GM12892 (cell line): ENCODE data around the gene AKAIN1.

Source experiments
- POLR2A ChIP-seq: IDR thresholded peaks from 2 replicates; pipeline ENCODE4 v1.6.1; 2011; ENCODE audit warnings: low read depth, low read length, control low read depth
- POLR2AphosphoS5 ChIP-seq: IDR thresholded peaks from 2 replicates; pipeline ENCODE4 v1.6.1; 2011; ENCODE audit warnings: low read depth, low read length, control low read depth
- TAF1 ChIP-seq: IDR thresholded peaks from 2 replicates; pipeline ENCODE4 v1.6.1; 2011; ENCODE audit warnings: low read depth, mild to moderate bottlenecking, control low read depth, low read length, borderline replicate concordance

- TF ChIP-seq POLR2AphosphoS5 (no peak), POLR2A (no peak), TAF1 (no peak)
These were observed 44.6 kb downstream of the AKAIN1 start for GRCh38 chr18:5152343-5153020.
